Activated naive CD8-positive, alpha-beta T cell treated with anti-CD3 and anti-CD28 coated beads, Interleukin-2, amount 10 ng/mL, durations not matched to agents 7 days and 5 days (primary cell): Measurements from ENCODE around the gene MUC2. TPM values are rescaled to one million over a fixed set of nuclear protein-coding genes. Genes with fewer than 3 reads are reported as not detected.

Source experiments
- ATAC-seq: fragments of 150-1000 bp; cut with Tn5 transposase; one replicate; pipeline ENCODE4 v1.10.0; 2021; ENCODE audit warnings: low read depth, moderate library complexity
- POLR2A ChIA-PET: fragments of 350-600 bp; sonication (Branson Sonifier 250); formaldehyde crosslinking; loops from one replicate; lab custom pipeline; 2021; ENCODE audit warnings: antibody characterized with exemption; lab: Charles Lee
- DNase-seq: peaks from one replicate; pipeline ENCODE4 v3.0.0; 2021
- H3K27ac Mint-ChIP-seq: one replicate; pipeline ENCODE4 v1.8.0; 2022; ENCODE audit warnings: mild to moderate bottlenecking, mixed read lengths
- H3K27me3 Mint-ChIP-seq: one replicate; pipeline ENCODE4 v1.8.0; 2022; ENCODE audit warnings: mild to moderate bottlenecking, moderate library complexity, mixed read lengths
- H3K36me3 Mint-ChIP-seq: one replicate; pipeline ENCODE4 v1.8.0; 2021; ENCODE audit warnings: mild to moderate bottlenecking, mixed read lengths
- H3K4me1 Mint-ChIP-seq: one replicate; pipeline ENCODE4 v1.8.0; 2021; ENCODE audit warnings: mixed read lengths
- H3K4me3 Mint-ChIP-seq: one replicate; pipeline ENCODE4 v1.8.0; 2022; ENCODE audit warnings: mild to moderate bottlenecking, moderate library complexity, mixed read lengths
- H3K9me3 Mint-ChIP-seq: one replicate; pipeline ENCODE4 v1.8.0; 2021; ENCODE audit warnings: mixed read lengths
- total RNA-seq, 2 experiments: library from RNA; stranded (reverse); gene quantifications; one replicate each; pipeline ENCODE4 v1.2.3, GENCODE V29; 2021

MUC2 gene
- total RNA-seq, 2 experiments from 2014 or later, result not detected

GRCh38 chr11:1101318-1102089, 26.8 kb downstream of the MUC2 start:
- no peaks in the 10 kb centered on the region for H3K4me1 Mint-ChIP-seq
- no peak overlapping the region for H3K4me3 Mint-ChIP-seq
- no peaks in the 10 kb centered on the region for H3K36me3 Mint-ChIP-seq
- DNase-seq (no peak), ATAC-seq (no peak)
- no peak overlapping the region for H3K27ac Mint-ChIP-seq
- POLR2A ChIA-PET, result no interaction called here
- H3K9me3 Mint-ChIP-seq, result peaks cover 2% of the 10 kb centered on the region
- H3K27me3 Mint-ChIP-seq, result no peaks in the 10 kb centered on the region

GRCh38 chr11:1102221-1102971, 27.7 kb downstream of the MUC2 start:
- Mint-ChIP-seq H3K27me3 (no peaks in the 10 kb centered on the region), H3K27ac (no peak overlapping the region), H3K36me3 (no peaks in the 10 kb centered on the region), H3K4me1 (no peaks in the 10 kb centered on the region), H3K4me3 (no peak overlapping the region), H3K9me3 (peaks cover 2% of the 10 kb centered on the region)
- POLR2A ChIA-PET, result no interaction called here
- no peak for DNase-seq
- ATAC-seq, result no peak

- H3K9me3 Mint-ChIP-seq, result peaks cover 2% of the 10 kb centered on the region
- DNase-seq (no peak), ATAC-seq (no peak)
- no peaks in the 10 kb centered on the region for H3K4me1 Mint-ChIP-seq
- H3K4me3 Mint-ChIP-seq, result no peak overlapping the region
- no peaks in the 10 kb centered on the region for H3K27me3 Mint-ChIP-seq
- no peaks in the 10 kb centered on the region for H3K36me3 Mint-ChIP-seq
- no peak overlapping the region for H3K27ac Mint-ChIP-seq
- POLR2A ChIA-PET, result no interaction called here
Observed at GRCh38 chr11:1102996-1103395, 28.3 kb downstream of the MUC2 start.

GRCh38 chr11:1103401-1104360, 29.0 kb downstream of the MUC2 start:
- Mint-ChIP-seq H3K9me3 (peaks cover 2% of the 10 kb centered on the region), H3K36me3 (no peaks in the 10 kb centered on the region), H3K27me3 (no peaks in the 10 kb centered on the region), H3K27ac (no peak overlapping the region), H3K4me1 (no peaks in the 10 kb centered on the region), H3K4me3 (no peak overlapping the region)
- POLR2A ChIA-PET, result no interaction called here
- ATAC-seq (no peak), DNase-seq (no peak)

GRCh38 chr11:1104411-1105182, 29.9 kb downstream of the MUC2 start:
- POLR2A ChIA-PET, result no interaction called here
- no peak overlapping the region for H3K4me3 Mint-ChIP-seq
- H3K27me3 Mint-ChIP-seq, result no peaks in the 10 kb centered on the region
- no peaks in the 10 kb centered on the region for H3K9me3 Mint-ChIP-seq
- H3K27ac Mint-ChIP-seq, result no peak overlapping the region
- H3K36me3 Mint-ChIP-seq, result no peaks in the 10 kb centered on the region
- H3K4me1 Mint-ChIP-seq, result no peaks in the 10 kb centered on the region
- DNase-seq (no peak), ATAC-seq (no peak)

GRCh38 chr11:1105183-1105565, 30.5 kb downstream of the MUC2 start:
- Mint-ChIP-seq H3K36me3 (no peaks in the 10 kb centered on the region), H3K27ac (no peak overlapping the region), H3K27me3 (no peaks in the 10 kb centered on the region), H3K9me3 (no peaks in the 10 kb centered on the region), H3K4me1 (no peaks in the 10 kb centered on the region), H3K4me3 (no peak overlapping the region)
- no peak for ATAC-seq
- POLR2A ChIA-PET, result no interaction called here
- DNase-seq, result no peak

GRCh38 chr11:1106387-1106786, 31.7 kb downstream of the MUC2 start:
- H3K27me3 Mint-ChIP-seq, result no peaks in the 10 kb centered on the region
- H3K9me3 Mint-ChIP-seq, result no peaks in the 10 kb centered on the region
- POLR2A ChIA-PET, result no interaction called here
- H3K36me3 Mint-ChIP-seq, result no peaks in the 10 kb centered on the region
- ATAC-seq (no peak), DNase-seq (no peak)
- H3K4me3 Mint-ChIP-seq, result no peak overlapping the region
- H3K27ac Mint-ChIP-seq, result no peak overlapping the region
- H3K4me1 Mint-ChIP-seq, result no peaks in the 10 kb centered on the region

- Mint-ChIP-seq H3K36me3 (no peaks in the 10 kb centered on the region), H3K9me3 (no peaks in the 10 kb centered on the region), H3K4me1 (no peaks in the 10 kb centered on the region), H3K4me3 (no peak overlapping the region), H3K27ac (no peak overlapping the region), H3K27me3 (no peaks in the 10 kb centered on the region)
- DNase-seq (no peak), ATAC-seq (no peak)
- POLR2A ChIA-PET, result no interaction called here
Observed at GRCh38 chr11:1107316-1108245, 32.9 kb downstream of the MUC2 start.

GRCh38 chr11:1108246-1108900, 33.7 kb downstream of the MUC2 start:
- POLR2A ChIA-PET, result no interaction called here
- H3K9me3 Mint-ChIP-seq, result no peaks in the 10 kb centered on the region
- ATAC-seq (no peak), DNase-seq (no peak)
- H3K27me3 Mint-ChIP-seq, result no peaks in the 10 kb centered on the region
- no peaks in the 10 kb centered on the region for H3K4me1 Mint-ChIP-seq
- no peak overlapping the region for H3K4me3 Mint-ChIP-seq
- no peak overlapping the region for H3K27ac Mint-ChIP-seq
- H3K36me3 Mint-ChIP-seq, result no peaks in the 10 kb centered on the region

GRCh38 chr11:1109101-1109917, 34.6 kb downstream of the MUC2 start:
- H3K27ac Mint-ChIP-seq, result no peak overlapping the region
- POLR2A ChIA-PET, result no interaction called here
- H3K9me3 Mint-ChIP-seq, result no peaks in the 10 kb centered on the region
- H3K4me1 Mint-ChIP-seq, result no peaks in the 10 kb centered on the region
- DNase-seq, result no peak
- no peak overlapping the region for H3K4me3 Mint-ChIP-seq
- H3K36me3 Mint-ChIP-seq, result no peaks in the 10 kb centered on the region
- no peaks in the 10 kb centered on the region for H3K27me3 Mint-ChIP-seq
- ATAC-seq, result no peak
